Measurements from ENCODE around the gene EBF4.

DNA sequence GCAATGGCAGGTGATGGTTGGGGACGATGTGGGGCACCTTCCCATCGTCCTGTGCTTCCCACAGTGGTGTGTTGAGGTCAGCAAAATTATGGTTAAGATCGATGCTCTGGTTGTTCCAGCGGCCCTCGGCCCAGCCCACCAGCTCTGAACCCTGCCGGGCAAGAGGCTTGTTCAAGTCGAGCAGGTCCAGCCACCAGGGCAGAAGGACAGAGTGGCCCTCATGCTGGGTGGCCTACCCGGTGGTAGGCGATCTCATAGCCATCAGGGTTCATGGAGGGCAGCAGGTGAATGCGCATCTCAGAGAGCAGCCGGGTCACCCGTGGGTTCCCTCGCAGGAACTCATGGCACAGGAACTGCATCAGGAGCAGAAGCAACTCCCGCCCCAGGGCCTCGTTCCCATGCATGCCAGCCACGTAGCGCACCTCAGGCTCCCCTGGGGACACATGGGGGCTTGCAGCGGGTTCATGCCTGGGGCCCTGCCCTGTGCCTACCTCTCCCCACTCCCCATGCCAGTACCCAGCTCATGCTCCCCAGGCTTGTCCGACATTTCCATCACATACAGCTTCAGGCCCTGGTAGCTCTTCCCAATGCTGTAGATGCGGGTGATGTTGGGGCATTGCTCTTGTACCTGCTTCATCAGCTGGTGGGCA lies 103.6 kb downstream of the EBF4 start:
- TF ChIP-seq SP1 (IDR thresholded peaks at IDR 0.05) (no peak), TARDBP (IDR thresholded peaks at IDR 0.05) (no peak), ELF4 (IDR thresholded peaks at IDR 0.05) (no peak), FOXA1 (IDR thresholded peaks at IDR 0.05) (no peak), FOXK2 (IDR thresholded peaks at IDR 0.05) (no peak)

All from HEK293T (cell line).